Measurements from ENCODE around the gene GPC5.
"Not testable (repeated sequence)": the region's sequence is repeated elsewhere in the genome, so short reads cannot be mapped to it uniquely, and the experiment has no call there.

The GPC5 gene

DNA sequence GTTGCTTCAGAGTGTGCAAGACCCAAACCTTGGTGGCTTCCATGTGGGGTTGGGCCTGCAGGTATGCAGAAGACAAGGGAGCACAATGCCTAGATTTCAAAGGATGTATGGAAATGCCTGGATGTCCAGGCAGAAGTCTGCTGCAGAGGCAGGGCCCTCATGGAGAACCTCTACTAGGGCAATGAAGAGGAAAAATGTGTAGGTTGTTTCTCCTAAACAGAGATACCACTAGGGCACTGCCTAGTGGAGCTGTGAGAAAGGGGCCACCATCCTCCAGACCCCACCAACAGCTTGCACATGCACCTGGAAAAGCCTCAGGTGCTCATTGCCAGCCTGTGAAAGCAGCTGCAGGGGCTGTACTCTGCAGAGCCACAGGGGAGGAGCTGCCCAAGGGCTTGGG lies 1295.6 kb downstream of the GPC5 start:
- H3K4me3 ChIP-seq (ENCODE audit: low read depth, low read length), result no peak overlapping the region
- TF ChIP-seq, protein P1, sequence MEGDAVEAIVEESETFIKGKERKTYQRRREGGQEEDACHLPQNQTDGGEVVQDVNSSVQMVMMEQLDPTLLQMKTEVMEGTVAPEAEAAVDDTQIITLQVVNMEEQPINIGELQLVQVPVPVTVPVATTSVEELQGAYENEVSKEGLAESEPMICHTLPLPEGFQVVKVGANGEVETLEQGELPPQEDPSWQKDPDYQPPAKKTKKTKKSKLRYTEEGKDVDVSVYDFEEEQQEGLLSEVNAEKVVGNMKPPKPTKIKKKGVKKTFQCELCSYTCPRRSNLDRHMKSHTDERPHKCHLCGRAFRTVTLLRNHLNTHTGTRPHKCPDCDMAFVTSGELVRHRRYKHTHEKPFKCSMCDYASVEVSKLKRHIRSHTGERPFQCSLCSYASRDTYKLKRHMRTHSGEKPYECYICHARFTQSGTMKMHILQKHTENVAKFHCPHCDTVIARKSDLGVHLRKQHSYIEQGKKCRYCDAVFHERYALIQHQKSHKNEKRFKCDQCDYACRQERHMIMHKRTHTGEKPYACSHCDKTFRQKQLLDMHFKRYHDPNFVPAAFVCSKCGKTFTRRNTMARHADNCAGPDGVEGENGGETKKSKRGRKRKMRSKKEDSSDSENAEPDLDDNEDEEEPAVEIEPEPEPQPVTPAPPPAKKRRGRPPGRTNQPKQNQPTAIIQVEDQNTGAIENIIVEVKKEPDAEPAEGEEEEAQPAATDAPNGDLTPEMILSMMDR (conservative IDR thresholded peaks at IDR 0.05; ENCODE audit: low read depth, low read length), result no peak
- no peak for DNase-seq (ENCODE audit: low read depth)

DNA sequence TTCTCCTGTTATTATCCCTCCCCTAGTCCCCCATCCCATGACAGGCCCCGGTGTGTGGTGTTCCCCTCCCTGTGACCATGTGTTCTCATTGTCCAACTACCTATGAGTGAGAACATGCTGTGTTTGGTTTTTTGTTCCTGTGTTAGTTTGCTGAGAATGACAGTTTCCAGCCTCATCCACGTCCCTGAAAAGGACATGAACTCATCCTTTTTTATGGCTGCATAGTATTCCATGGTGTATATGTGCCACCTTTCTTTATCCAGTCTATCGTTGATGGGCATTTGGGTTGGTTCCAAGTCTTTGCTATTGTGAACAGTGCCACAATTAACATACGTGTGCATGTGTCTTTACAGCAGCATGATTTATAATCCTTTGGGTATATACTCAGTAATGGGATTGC lies 1297.4 kb downstream of the GPC5 start:
- DNase-seq (ENCODE audit: low read depth); H3K4me3 ChIP-seq (ENCODE audit: low read depth, low read length): not testable (repeated sequence)

DNA sequence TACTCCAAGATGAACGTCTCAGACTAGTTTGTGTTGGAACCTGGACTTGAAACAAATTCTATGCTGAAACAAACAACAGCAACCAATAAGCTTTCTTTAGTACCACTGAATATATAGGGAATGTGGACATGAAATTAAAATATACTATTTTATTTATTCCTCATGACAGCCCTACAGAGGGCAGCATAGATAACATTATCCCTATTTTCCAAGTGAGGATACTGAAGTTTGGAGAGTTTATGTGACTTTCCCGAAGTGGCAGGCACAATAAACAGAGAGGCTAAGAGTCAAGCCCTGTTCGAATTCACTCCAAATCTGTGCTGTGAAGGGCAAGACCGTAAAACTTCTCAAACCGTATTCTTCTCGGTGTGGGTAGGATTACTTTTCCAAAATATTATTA lies 1318.3 kb downstream of the GPC5 start:
- peak overlapping the region; percentile 18 for H3K4me3 ChIP-seq (ENCODE audit: low read depth, low read length)
- DNase-seq (ENCODE audit: low read depth), result peak; percentile 42
- TF ChIP-seq, protein P1 (conservative IDR thresholded peaks at IDR 0.05; ENCODE audit: low read depth, low read length), result peak; percentile 55

DNA sequence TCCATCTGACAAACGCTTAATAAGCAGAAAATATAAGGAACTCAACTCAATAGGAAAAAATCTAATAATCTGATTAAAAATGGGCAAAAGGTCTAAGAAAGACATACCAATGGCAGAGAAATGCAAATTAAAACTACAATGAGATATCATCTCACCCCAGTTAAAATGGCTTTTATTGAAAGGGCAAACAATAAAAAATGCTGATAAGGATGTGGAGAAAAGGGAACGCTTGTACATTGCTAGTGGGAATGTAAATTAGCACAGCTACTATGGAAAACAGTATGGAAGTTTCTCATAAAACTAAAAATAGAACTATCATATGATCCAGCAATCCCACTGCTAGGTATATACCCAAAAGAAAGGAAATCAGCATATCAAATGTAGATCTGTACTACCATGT lies 1319.4 kb downstream of the GPC5 start:
- no peak overlapping the region for H3K4me3 ChIP-seq (ENCODE audit: low read depth, low read length)
- TF ChIP-seq, protein P1 (conservative IDR thresholded peaks at IDR 0.05; ENCODE audit: low read depth, low read length), result no peak
- no peak for DNase-seq (ENCODE audit: low read depth)

DNA sequence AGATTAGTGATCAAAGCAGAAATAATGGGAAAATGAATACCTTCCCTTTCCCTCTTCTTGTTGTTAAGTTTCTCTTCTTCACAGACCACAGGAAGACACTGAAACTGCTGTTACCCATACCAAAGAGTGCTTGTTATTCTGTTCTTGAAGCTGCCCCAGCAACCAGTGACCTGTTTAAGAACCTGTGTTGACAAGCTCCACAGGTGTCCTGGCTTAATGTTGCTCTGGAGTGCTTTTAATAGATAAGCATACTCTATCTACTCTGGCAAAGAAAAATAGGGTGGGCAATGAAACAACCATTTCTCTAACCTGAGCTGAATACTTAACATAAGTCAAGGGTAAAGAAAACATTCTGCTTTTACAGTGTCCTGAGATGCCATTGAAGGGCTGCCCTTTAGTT lies 1321.4 kb downstream of the GPC5 start:
- no peak overlapping the region for H3K4me3 ChIP-seq (ENCODE audit: low read depth, low read length)
- TF ChIP-seq, protein P1 (conservative IDR thresholded peaks at IDR 0.05; ENCODE audit: low read depth, low read length), result no peak
- DNase-seq (ENCODE audit: low read depth), result peak; percentile 61

DNA sequence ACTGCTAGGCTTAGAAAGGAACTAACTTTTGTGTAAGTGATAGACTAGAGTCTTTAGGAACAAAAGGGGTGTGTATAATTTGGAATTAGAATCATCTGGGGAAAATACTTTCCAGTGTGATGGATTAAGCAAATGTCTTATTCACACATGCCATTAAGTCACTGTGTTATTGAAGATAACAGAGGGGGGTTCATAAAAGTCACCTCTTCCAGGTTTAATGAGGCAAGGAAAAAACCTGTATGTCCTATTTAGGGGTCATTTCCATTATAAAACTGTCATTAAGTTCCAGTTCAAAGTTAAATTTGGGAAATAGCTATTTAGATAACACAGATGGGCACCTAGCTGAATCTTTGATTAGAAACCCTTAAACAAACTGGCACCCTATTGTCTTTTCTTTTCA lies 1323.2 kb downstream of the GPC5 start:
- TF ChIP-seq, protein P1 (conservative IDR thresholded peaks at IDR 0.05; ENCODE audit: low read depth, low read length), result no peak
- H3K4me3 ChIP-seq (ENCODE audit: low read depth, low read length), result no peak overlapping the region
- no peak for DNase-seq (ENCODE audit: low read depth)

DNA sequence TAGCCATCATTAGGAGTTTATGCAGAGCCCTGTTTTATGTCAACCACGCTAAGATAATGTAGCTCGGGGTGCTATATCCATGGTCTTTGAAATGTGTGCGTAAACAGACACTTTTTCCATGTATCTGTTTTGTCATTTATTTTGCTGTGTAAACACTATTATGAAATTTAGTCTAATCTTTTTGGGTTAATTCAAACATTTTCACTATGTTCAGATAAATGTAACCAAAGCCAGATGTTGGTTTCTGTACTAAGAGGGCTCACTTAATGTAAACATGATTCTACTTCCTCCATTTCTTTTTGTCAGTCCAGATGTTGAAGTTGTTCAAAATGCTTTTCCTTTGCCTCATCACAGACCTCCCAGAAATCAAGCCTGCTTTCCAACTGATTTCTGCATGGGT lies 1328.7 kb downstream of the GPC5 start:
- TF ChIP-seq, protein P1 (conservative IDR thresholded peaks at IDR 0.05; ENCODE audit: low read depth, low read length), result no peak
- no peak for DNase-seq (ENCODE audit: low read depth)
- no peak overlapping the region for H3K4me3 ChIP-seq (ENCODE audit: low read depth, low read length)

DNA sequence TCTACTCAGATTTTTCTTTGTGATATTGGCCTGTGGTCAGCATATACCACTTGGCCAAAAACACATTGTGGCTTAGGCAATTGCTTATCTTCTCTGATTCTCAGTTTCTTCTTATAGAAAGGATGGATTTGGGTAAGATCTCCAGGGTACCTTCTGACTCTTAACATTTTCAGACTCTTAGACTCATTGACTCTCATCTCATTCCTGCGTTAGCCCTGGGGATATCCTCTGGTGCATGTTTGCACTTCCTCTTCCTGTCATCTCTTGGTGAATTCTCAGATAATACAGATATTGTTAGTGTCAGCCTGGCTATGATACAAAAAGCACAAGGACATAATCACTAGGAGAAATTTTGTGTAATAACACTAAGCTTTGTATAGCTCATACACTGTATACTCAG lies 1335.6 kb downstream of the GPC5 start:
- TF ChIP-seq, protein P1 (conservative IDR thresholded peaks at IDR 0.05; ENCODE audit: low read depth, low read length), result no peak

More for the DNA sequence above, 1335.6 kb downstream of the GPC5 start:
- no peak for DNase-seq (ENCODE audit: low read depth)
- no peak overlapping the region for H3K4me3 ChIP-seq (ENCODE audit: low read depth, low read length)

Data from choroid plexus epithelial cell (primary cell).